Measurements from ENCODE around the gene CCDC197. TPM values are rescaled to one million over a fixed set of nuclear protein-coding genes. Genes with fewer than 3 reads are reported as not detected.

The CCDC197 gene
- total and polyA plus RNA-seq, 9 of the 15 experiments (the other 6 are each of a cell fraction or from before 2014, with no cell fraction given): not detected

DNA sequence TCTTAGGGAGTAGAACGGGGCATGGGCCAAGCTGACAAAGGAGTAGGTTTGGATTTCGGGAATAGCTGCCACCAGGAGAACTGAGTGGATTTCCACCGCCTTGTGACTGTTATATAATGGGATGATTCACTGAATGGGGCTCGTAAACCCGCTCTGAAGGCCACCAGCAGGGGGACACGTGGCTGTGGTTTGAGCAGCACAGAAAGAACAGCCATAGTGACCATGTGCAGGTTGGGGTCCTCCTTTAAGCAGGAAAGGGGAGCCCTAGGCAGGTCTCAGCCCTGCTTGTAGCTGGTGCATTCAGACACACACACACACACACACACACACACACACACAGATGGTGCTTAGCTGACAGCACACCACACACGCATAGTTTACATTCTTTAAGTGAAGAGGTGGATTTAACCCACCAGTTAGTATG, 12.1 kb upstream of the CCDC197 start:
- Histone ChIP-seq H3K4me3 (no peak overlapping the region), H4K20me1 (replicated peaks; ENCODE audit: control insufficient read depth, insufficient read depth, low read length) (no peaks in the 10 kb centered on the region), H3K79me2 (ENCODE audit: control insufficient read depth, insufficient read depth, low read length) (no peaks in the 10 kb centered on the region), H3K36me3 (ENCODE audit: control insufficient read depth, insufficient read depth, low read length) (no peaks in the 10 kb centered on the region), H3K9me3 (replicated peaks; ENCODE audit: control insufficient read depth, insufficient read depth, low read depth, low read length) (no peaks in the 10 kb centered on the region), H3K9me1 (ENCODE audit: control insufficient read depth, insufficient read depth, low read length) (peaks cover 2% of the 10 kb centered on the region), H3K9ac (ENCODE audit: insufficient read depth in 1 of 2, low read depth in 2 of 2, low read length in 2 of 2) (no peak overlapping the region), H3K4me1 (replicated peaks in 1 of 2; ENCODE audit: control insufficient read depth in 2 of 2, insufficient read depth in 2 of 2, low read length in 2 of 2) (no peaks in the 10 kb centered on the region), H3K27ac (ENCODE audit: extremely low read depth, low read depth, low read length) (no peak overlapping the region), H2AFZ (ENCODE audit: low read depth, low read length) (no peak overlapping the region), H3K27me3 (ENCODE audit: control insufficient read depth in 2 of 2, insufficient read depth in 2 of 2, low read length in 2 of 2) (peaks cover 0 to 20% of the 10 kb centered on the region in 2 experiments; a peak in 3 of 5 replicates), H3K4me2 (ENCODE audit: insufficient read depth, low read length) (no peak overlapping the region)
- ATAC-seq (peak; percentile 82), FAIRE-seq (no peak), DNase-seq (ENCODE audit: extremely low read depth in 1 of 4, low spot score in 3 of 4) (peak; percentile 22 to 32 (median 25))
- CTCF ChIA-PET (ENCODE audit: low intra/inter-chr PET ratio): no interaction called here
- intact Hi-C loops (cut with micrococcal nuclease) (no loop called here), in situ Hi-C loops (cut with MboI) (no loop called here)
- BruUV-seq (replicated peaks): no TSS peak
- WGBS (ENCODE audit: insufficient coverage, low coverage, missing lambda C conversion rate): 0% methylated on average over 7 of the region's 7 CpGs
- TF ChIP-seq SIX5 (IDR thresholded peaks at IDR 0.05; ENCODE audit: borderline replicate concordance in 1 of 2, insufficient read depth in 1 of 2, low read depth in 1 of 2, low read length in 2 of 2) (no peak), RAD21 (CRISPR knock-in tag; conservative IDR thresholded peaks at IDR 0.05 in 1 of 2, IDR thresholded peaks at IDR 0.05 in 1 of 2) (peak in 1 of 2 experiments; percentile 25; a peak in 2 of 4 replicates), ZNF586 (CRISPR knock-in tag; conservative IDR thresholded peaks at IDR 0.05) (no peak), ZC3H8 (IDR thresholded peaks at IDR 0.05) (no peak), GABPA (tag; conservative IDR thresholded peaks at IDR 0.05; ENCODE audit: low read depth) (no peak)
- TF ChIP-seq, protein P1, sequence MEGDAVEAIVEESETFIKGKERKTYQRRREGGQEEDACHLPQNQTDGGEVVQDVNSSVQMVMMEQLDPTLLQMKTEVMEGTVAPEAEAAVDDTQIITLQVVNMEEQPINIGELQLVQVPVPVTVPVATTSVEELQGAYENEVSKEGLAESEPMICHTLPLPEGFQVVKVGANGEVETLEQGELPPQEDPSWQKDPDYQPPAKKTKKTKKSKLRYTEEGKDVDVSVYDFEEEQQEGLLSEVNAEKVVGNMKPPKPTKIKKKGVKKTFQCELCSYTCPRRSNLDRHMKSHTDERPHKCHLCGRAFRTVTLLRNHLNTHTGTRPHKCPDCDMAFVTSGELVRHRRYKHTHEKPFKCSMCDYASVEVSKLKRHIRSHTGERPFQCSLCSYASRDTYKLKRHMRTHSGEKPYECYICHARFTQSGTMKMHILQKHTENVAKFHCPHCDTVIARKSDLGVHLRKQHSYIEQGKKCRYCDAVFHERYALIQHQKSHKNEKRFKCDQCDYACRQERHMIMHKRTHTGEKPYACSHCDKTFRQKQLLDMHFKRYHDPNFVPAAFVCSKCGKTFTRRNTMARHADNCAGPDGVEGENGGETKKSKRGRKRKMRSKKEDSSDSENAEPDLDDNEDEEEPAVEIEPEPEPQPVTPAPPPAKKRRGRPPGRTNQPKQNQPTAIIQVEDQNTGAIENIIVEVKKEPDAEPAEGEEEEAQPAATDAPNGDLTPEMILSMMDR (IDR thresholded peaks at IDR 0.05 in 2 of 3, conservative IDR thresholded peaks at IDR 0.05 in 1 of 3; ENCODE audit: insufficient read depth in 2 of 3, low read depth in 1 of 3, low read length in 3 of 3): peak; percentile 41 to 50 (median 48)
- TF ChIP-seq, protein P2, sequence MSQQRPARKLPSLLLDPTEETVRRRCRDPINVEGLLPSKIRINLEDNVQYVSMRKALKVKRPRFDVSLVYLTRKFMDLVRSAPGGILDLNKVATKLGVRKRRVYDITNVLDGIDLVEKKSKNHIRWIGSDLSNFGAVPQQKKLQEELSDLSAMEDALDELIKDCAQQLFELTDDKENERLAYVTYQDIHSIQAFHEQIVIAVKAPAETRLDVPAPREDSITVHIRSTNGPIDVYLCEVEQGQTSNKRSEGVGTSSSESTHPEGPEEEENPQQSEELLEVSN (IDR thresholded peaks at IDR 0.05; ENCODE audit: borderline replicate concordance in 1 of 2, extremely low read depth in 1 of 2, insufficient read depth in 1 of 2, insufficient read length in 1 of 2, low read depth in 1 of 2, low read length in 1 of 2, poor library complexity in 1 of 2, severe bottlenecking in 1 of 2): peak in 1 of 2 experiments; percentile 28
- TF ChIP-seq, protein P3, sequence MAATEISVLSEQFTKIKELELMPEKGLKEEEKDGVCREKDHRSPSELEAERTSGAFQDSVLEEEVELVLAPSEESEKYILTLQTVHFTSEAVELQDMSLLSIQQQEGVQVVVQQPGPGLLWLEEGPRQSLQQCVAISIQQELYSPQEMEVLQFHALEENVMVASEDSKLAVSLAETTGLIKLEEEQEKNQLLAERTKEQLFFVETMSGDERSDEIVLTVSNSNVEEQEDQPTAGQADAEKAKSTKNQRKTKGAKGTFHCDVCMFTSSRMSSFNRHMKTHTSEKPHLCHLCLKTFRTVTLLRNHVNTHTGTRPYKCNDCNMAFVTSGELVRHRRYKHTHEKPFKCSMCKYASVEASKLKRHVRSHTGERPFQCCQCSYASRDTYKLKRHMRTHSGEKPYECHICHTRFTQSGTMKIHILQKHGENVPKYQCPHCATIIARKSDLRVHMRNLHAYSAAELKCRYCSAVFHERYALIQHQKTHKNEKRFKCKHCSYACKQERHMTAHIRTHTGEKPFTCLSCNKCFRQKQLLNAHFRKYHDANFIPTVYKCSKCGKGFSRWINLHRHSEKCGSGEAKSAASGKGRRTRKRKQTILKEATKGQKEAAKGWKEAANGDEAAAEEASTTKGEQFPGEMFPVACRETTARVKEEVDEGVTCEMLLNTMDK (IDR thresholded peaks at IDR 0.05; ENCODE audit: borderline replicate concordance, insufficient read depth, low read depth, low read length, poor library complexity, severe bottlenecking): peak; percentile 64
- POLR2A ChIA-PET: no interaction called here
